HG03521 (cell line): ENCODE results near the gene MACROD2.
"Not testable (repeated sequence)": the region's sequence is repeated elsewhere in the genome, so short reads cannot be mapped to it uniquely, and the experiment has no call there.

ENCODE experiments used
- ATAC-seq: cut with Tn5 transposase; IDR thresholded peaks from one replicate; pipeline ENCODE4 v1.9.1; 2021; ENCODE audit warnings: mild to moderate bottlenecking, moderate library complexity; ENCODE audit not compliant: unreplicated experiment

MACROD2 gene

DNA sequence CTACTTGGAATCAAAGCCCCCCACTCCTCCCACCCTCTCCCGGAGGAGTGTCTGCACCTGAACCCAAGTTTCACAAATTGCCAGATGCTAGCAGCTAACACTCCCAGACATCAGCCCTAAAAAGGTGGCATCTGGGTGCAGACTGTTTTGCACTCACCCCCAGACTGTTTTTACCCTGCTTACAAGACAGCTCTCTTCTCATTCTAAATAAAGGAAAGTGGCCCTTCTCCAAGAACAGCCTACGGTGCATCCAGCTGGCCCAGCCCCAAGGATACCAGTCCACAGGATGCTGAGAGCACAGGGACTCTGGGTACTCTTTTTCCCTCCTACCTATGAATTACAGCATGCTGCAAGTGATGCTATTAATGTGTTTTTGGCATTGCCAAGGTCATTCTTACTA, 1184.1 kb downstream of the MACROD2 start:
- no peak for ATAC-seq

DNA sequence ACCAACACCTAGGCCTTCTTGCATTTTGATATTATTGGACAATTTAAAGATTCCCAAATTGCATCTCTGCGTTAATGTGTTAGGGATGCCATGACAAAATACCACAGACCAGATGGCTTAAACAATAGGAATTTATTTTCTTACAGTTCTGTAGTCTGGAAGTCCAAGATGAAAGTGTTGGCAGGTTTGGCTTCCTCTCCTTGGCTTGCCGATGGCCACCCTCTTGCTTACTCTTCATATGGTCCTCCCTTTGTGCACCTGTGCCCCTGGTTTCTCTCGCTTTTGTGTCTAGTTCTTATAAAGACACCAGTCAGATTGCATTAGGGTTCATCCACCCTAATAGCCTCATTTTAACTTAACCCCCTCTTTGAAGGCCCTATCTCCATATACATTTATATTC, 1184.5 kb downstream of the MACROD2 start:
- no peak for ATAC-seq

DNA sequence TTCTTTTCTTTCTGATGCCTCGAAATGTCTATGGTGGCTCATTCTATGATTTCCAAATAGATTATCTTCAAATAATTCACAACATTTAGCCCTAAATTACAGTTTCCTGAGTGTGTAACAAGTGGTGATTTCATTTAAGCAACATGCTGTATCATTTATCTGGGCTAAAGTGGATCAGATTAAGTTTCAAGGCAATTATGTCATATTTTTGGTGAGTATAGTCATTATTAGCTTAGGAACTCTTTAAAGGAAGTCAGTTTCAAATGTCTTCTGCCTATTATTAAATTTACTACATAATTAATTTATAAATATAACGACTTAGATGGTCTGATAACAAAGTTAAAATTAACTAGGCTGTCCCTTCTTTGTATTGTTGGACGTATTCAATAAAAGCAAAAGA, 1190.0 kb downstream of the MACROD2 start:
- ATAC-seq = no peak

DNA sequence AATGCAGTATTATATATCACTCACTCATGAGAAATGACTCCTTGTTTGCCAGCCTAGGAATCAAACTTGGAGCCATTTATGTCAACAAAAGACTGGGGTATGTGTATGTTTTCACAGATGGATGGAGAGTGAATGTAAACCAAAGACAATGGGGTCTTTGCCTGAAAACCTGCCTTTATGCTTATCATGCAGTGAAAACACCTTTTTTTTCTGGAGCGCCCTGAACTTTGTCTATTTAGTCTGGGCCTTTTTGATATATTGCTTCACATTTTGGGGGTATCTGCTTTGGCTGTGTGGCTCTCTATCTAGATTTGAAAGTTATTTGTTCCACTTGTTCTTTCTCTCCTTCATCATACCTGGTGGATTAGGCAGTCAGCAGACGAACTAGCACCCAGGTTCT, 1190.6 kb downstream of the MACROD2 start:
- ATAC-seq = no peak

DNA sequence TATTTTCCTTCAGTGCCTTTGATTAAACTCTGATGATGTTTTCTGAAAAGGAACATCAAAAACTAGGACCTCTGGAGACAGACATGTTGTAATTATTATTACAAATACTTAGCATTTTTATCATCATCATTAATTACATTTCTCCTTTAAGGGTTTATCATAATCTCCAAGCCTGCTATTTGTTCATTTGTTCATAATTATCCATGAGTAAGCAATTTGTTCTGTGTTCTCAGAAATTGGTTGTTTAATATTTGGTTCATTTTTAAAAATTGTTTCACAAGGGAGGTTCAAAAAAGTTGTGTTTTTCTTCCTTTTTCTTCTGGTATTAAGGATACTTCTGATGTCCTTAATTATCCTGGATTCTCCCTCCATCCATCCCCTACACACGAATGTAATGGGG, 1192.3 kb downstream of the MACROD2 start:
- ATAC-seq = no peak

DNA sequence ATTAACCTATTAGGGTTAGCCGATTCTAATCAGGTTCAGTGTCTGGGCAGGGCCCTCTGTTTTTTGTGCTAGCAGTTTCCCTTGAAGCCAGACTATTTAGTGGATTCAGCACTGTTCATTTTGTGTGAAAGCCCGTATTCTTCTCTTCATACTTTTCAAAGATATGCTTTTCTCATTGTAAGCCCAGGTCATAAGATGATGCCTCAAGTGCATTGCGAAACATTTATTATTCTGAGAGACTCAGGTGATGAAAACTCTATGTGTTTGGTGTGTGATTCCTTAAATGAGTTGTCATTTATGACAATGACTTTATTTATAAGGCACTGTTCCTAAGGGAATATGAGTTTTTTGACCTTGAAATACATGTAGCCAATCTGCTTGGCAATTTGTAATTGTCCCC, 1193.1 kb downstream of the MACROD2 start:
- no peak for ATAC-seq

DNA sequence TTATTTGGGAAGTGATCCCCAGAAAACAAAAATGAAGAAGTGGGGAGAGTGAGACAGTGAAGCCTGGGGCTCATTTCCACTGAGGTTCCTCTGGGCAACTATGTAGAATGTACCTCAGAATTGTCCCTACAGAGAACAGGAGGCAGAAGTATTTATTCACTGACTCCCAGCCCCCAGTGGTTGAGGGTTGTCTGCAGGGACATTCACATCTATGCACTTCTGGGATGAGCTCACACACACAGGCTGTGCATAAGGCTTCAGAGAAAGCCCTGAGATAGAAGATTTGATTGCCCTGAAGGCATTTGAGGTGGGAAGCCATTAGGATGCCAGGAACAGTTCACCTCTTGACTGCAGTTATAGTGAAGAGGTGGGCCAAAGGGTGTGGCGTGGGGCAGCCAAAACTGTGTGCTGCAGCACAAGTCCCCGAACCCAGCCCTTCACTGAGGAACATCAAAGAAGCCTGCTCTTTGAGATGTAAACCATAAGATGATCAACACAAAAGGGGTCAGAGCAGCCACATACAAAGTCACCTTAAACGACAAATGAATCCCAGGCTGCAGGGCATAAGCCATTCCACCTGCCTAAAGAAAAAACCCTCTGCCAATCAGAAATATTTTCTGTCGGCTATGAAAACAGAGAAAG, 1195.9 kb downstream of the MACROD2 start:
- no peak for ATAC-seq

DNA sequence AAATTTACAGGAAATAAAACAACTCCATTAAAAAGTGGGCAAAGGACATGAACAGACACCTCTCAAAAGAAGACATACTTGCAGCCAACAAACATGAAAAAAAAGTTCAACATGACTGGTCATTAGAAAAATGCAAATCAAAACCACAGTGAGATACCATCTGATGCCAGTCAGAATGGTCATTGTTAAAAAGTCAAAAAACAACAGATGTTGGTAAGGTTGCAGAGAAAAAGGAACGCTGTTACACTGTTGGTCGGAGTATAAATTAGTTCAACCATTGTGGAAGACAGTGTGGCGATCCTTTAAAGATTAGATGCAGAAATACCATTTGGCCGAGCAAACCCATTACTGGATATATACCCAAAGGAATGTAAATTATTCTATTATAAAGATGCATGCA, 1200.1 kb downstream of the MACROD2 start:
- ATAC-seq = no peak

DNA sequence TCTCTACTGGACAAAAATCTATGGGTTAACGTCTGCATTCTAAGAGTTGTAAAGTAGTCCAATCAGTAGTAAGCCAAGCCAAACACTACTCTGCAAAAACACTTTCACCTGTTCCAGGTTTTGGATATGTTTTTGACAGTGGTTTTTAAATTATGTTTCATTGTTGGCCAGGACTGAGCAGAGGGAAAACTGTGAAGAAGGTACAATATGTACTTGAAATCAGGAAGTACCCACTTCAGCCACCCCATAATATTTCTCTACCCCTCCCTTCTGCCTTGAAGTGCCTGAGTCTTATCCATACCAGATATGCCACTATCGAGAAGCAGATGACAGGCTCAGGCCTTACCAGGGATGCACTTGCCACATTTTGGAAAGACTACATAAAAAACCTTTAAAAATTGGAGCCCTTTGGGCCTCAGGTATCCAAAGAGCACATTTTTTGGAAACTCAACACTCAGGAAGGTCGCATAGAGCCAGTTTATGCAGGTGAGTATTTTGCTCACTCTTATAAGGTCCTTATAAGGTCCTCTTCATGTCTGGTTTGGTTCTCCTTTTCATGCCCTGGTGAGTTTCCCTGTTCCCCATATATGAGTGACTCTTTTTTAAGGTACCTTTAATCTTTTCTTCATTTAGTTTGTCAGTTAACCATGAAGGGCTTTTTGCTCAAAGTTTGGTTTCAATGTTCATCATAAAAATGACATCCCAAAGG, 1201.4 kb downstream of the MACROD2 start:
- ATAC-seq = no peak

DNA sequence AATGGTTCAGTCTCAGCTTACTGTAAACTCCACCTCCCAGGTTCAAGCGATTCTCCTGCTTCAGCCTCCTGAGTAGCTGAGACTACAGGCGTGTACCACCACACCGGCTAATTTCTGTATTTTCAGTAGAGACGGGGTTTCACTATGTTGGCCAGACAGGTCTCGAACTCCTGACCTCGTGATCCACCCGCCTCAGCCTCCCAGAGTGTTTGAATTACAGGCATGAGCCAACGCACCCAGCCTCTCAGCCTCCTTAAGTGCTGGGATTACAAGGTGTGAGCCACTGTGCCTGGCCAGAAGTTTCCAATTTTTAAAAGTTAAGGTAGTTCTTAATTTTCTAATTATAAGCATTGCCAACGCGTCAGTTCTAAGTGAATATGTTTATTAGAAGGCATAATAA, 1202.7 kb downstream of the MACROD2 start:
- ATAC-seq = not testable (repeated sequence)

DNA sequence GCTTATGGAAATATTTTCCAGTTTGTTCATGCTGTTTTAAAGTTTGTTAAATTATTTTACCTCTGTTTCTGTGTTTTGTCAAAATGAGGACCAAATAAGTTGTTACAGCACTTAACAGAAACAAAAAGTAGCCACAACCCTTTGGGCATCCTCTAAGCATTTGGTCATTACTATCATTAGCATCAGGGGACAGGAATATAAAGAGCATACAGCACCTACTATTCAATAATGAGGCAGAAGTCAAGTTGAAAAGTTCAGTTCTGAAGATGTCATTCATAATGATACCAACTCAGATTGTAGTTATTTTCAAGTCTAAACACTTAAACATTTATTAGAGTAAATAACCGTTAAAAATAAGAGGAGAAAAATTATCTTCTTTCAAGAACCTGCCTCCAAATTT, 1204.4 kb downstream of the MACROD2 start:
- no peak for ATAC-seq

DNA sequence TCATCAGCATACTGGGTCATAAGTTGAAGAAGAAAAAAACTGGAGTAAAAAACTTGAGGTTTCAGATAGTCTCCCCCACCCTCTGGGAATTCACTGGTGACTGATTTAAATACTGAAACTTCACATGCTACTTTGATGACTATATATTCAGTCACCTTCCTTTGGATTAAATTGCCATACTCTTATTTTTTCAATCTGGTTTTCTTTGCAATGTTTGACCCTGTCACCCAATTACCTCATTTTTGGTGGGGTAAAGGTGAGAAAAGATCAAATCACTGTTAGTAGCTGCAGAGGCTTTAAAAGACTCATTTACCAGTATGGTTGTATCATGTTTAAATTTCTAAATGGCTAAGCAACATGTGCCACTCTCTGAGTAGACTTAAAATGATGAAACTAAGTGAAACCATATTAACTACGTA, 1204.8 kb downstream of the MACROD2 start:
- peak; percentile 73 for ATAC-seq

DNA sequence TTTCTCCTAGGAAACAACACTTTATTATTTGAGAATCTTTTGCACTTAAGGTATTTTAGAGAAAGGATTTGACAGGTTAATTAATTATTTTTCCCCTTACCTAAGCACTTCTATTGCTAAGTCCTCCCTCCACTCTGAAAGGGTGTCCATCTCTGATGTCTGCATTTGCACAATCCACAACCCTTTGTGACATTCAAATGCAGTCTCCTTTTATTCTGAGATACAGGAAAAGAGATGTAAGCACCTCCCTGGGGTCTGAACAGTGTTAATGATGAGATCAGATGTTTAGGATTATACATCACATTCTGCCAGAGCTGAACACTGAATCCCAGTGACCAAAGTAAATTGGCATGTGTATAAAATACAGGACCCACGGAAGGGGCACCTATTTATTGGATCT, 1206.3 kb downstream of the MACROD2 start:
- no peak for ATAC-seq

DNA sequence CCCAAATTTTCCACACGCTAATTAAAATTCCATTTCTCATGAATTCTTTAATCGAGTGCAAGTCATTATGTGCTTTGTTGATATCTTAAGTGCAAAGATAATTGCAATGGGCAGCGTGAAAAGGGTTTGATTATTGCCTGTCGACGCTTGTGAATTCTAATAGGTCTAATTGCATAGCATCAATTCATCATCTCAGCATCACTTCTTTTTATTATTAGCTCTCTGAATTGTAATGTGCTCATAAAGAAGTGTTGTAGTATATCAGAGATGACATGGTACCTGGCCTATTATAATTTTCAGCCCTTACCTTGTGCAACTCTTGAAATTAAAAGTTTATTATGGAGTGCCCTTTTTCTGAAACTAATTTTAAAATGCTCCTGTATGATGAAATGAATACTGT, 1208.9 kb downstream of the MACROD2 start:
- ATAC-seq = no peak

DNA sequence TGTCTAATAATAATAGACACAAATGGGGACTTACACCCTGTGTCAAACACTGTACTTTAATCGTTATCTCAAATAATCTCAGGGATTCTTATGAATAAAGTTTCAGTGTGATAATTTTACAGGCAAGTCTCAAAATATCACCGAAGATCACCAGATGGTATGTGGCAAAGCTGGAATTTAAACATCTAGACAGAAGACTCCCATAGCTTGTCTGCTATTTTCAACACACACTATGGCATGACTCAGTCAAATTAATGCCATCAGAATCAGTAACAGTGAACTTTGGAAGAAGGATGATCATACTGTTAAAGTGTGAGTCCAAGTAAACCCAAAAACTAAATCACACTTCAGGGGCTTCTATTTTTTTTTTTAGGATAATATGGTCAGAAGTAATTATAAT, 1209.7 kb downstream of the MACROD2 start:
- ATAC-seq = no peak

DNA sequence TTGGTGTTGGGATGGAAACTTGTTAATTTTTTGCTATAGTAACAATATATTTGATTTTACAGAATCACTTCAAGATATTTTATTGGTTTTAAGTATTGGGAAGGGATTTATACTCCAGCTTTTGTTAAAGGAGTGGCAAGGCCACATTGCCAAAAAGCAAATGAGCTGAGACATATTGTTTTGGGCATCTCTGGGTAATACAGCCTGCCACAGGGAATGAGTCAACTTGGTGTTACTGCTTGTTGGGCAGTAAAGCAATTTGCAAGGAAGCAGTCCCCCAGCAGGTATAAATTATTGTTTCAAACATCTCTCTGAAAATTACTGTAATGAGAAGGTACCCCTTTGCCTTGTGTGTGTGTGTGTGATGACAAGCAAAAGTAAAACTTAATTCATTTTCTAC, 1210.4 kb downstream of the MACROD2 start:
- ATAC-seq = no peak

DNA sequence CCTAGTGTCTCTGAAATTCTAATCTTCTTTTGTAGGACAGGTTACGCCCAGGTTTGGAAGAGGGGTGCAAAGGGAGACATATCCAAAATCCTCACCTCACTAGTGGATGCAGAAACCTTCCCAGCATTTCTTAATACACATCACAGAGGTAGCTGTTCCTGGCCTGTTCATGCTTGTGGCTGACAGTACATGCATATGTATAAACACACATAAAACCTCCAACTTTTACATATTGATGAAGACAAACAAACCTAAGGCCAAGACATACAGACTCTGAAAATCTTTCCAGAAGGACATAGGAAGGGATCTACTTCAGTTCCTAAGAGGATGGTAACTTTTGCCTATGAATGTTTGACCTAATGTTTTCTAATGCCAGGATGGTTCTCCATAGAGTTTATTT, 1214.2 kb downstream of the MACROD2 start:
- no peak for ATAC-seq

DNA sequence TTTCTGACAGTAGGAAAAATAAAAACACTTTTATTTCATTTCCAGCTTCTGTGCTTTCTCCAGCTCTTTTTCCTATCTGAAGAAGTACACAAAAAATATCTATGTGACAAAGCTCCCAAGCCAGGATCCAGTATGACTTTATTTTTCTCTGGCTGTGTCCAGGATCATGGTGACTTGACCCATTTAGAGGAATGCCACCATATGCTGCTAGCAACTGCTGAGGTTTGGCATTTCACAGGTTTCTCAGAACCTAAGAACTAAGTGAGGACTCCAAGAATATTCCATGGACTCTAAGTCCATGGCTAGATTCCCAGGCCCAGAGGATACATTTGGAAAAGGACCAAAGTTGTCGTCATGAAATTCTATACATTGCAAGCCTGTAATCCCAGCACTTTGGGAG, 1218.7 kb downstream of the MACROD2 start:
- ATAC-seq = no peak

DNA sequence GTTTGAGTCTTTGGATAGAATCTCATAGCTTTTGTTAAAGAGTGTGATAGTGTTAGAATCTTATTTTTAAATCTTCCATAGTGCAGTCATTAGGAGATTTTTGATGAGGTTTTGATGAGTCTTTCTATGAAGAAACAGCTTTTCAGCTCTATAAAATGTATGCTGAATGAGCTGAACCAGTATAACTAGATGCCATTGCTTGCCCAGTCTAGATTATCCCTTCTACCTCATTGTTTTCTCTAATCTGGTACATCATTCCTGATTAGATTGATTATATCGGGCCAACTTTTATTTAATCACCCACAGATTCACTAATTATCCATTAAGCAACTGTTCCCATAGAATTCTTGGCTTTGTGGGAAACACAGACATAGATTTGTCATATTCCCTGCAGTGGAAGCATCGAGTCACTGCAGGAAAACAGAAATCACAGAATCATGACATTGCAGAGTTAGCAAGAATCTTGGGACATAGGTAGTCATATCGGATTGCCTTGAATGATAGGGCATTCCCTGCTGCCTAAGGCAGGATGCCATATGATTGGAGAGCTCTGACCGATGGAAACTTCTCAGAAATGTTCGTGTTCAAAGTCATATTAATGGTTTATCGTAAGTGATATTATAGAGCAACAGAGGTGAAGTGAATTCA, 1224.8 kb downstream of the MACROD2 start:
- ATAC-seq = no peak

DNA sequence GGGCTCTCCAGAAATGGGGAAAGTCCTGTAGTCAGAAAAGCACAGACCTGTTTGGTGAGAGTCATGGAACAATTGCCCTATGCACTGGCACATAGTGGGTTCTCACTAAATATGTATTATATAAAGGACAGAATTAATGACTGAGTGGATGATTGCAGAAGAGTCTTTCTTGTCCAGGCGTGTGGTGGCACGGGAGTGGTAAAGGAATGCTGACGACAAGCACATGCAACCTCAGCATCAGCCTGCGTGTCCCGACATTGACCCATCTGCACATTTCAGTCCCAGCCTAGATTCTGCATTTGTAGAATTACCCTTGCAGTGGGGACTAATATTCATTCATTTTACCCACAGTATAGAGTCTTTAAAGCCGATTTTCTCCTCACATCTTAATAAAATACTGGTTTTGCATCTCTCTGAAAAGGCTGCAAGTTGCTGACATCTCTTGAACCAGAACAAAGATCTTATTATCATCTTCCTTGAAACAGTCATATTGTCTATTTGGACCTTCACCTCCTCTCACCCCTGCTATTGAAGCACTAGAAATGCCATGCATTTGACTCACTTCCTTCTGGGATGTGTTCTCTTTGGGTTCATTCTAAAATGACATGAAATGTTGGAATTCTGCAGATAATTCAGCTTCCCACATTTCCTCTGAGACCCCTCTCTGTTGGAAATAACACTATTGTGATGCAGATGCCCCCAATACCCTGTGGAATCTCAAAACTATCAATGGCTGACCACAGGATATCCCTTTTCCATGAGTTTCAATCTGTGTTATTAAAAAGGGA, 1225.7 kb downstream of the MACROD2 start:
- no peak for ATAC-seq

DNA sequence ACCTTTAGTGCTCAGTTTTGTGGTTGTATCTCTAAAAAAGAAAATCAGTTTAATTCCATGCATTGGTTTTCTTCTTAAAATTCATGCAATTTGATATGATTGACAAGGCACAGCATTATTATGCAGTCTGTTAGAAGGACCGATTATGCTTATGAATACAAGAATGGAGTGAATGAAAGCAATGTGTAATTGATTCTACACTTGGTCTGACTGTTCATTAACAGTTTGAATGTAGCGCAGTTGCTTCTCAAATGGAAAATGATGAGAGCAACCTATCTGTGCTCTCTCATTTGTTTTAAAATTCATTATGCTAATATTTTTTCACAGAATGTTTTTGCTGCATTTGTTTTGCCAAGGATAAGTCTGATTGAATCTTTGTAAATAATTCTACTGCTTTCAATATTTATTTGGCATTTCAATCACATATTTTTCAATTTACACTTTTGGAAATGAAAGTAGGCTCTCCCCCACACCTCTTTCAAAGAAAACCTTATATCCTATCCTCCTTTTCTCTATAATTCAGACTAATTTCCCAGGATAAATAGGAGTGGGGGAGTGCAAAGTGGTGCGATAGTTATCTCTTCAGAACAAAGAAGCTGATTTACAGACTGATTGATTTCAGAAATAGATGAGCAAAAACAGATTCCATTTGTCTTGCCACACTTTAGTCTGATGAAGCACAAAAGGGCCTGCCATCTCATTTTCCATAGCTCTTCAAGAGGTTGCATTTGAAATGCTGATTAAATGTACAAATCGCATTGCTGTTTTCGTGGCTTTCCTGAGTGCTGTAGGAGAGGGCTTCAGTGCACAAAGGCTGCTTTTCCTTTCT, 1227.4 kb downstream of the MACROD2 start:
- ATAC-seq = no peak
